ENCODE results near the gene DDA1. TPM values are rescaled to one million over a fixed set of nuclear protein-coding genes. Genes with fewer than 3 reads are reported as not detected.
A peak's percentile ranks its signal among the peaks of the same experiment; 100 is the strongest.

Gene DDA1
- total and polyA plus RNA-seq, 2 of the 13 experiments (the other 11 are each of a cell fraction or from before 2014, with no cell fraction given) = 24.5 to 26.0 TPM

DNA sequence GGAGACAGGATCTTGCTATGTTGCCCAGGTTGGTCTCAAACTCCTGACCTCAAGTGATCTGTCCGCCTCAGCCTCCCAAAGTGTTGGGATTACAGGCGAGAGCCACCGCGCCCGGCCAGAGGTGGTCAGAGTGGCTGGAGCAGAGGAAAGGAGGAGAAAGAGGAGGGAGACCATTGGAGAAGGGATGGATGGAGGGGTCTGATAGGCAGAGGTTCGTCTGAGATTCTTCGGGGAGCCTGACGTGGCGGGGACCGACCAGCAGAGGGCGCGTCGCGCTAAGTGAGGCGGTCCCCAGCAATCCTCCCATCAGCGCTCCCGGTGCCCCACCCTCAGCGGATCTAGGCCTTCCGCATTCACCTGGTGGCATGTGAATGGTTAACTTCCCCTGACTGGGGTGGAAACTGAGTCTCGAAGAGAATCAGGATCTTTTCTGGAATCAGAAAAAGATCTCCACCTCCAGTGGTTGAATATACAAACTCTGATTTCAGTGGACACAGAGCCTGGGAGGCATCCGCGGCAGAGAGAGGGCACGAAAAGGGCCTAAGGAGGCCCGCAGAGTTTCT lies 36.8 kb downstream of the DDA1 start (continued):
- TF ChIP-seq, protein P1, sequence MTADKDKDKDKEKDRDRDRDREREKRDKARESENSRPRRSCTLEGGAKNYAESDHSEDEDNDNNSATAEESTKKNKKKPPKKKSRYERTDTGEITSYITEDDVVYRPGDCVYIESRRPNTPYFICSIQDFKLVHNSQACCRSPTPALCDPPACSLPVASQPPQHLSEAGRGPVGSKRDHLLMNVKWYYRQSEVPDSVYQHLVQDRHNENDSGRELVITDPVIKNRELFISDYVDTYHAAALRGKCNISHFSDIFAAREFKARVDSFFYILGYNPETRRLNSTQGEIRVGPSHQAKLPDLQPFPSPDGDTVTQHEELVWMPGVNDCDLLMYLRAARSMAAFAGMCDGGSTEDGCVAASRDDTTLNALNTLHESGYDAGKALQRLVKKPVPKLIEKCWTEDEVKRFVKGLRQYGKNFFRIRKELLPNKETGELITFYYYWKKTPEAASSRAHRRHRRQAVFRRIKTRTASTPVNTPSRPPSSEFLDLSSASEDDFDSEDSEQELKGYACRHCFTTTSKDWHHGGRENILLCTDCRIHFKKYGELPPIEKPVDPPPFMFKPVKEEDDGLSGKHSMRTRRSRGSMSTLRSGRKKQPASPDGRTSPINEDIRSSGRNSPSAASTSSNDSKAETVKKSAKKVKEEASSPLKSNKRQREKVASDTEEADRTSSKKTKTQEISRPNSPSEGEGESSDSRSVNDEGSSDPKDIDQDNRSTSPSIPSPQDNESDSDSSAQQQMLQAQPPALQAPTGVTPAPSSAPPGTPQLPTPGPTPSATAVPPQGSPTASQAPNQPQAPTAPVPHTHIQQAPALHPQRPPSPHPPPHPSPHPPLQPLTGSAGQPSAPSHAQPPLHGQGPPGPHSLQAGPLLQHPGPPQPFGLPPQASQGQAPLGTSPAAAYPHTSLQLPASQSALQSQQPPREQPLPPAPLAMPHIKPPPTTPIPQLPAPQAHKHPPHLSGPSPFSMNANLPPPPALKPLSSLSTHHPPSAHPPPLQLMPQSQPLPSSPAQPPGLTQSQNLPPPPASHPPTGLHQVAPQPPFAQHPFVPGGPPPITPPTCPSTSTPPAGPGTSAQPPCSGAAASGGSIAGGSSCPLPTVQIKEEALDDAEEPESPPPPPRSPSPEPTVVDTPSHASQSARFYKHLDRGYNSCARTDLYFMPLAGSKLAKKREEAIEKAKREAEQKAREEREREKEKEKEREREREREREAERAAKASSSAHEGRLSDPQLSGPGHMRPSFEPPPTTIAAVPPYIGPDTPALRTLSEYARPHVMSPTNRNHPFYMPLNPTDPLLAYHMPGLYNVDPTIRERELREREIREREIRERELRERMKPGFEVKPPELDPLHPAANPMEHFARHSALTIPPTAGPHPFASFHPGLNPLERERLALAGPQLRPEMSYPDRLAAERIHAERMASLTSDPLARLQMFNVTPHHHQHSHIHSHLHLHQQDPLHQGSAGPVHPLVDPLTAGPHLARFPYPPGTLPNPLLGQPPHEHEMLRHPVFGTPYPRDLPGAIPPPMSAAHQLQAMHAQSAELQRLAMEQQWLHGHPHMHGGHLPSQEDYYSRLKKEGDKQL (CRISPR knock-in tag; IDR thresholded peaks at IDR 0.05; ENCODE audit: low read depth) = no peak
- TF ChIP-seq, protein P2, sequence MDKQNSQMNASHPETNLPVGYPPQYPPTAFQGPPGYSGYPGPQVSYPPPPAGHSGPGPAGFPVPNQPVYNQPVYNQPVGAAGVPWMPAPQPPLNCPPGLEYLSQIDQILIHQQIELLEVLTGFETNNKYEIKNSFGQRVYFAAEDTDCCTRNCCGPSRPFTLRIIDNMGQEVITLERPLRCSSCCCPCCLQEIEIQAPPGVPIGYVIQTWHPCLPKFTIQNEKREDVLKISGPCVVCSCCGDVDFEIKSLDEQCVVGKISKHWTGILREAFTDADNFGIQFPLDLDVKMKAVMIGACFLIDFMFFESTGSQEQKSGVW (CRISPR knock-in tag; IDR thresholded peaks at IDR 0.05; ENCODE audit: borderline replicate concordance) = no peak
- TF ChIP-seq, protein P3, sequence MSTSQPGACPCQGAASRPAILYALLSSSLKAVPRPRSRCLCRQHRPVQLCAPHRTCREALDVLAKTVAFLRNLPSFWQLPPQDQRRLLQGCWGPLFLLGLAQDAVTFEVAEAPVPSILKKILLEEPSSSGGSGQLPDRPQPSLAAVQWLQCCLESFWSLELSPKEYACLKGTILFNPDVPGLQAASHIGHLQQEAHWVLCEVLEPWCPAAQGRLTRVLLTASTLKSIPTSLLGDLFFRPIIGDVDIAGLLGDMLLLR (CRISPR knock-in tag; IDR thresholded peaks at IDR 0.05) = no peak
- TF ChIP-seq TEAD3 (CRISPR knock-in tag; optimal IDR thresholded peaks at IDR 0.05; ENCODE audit: borderline replicate concordance) = peak; percentile 53
- TF ChIP-seq, protein P4, sequence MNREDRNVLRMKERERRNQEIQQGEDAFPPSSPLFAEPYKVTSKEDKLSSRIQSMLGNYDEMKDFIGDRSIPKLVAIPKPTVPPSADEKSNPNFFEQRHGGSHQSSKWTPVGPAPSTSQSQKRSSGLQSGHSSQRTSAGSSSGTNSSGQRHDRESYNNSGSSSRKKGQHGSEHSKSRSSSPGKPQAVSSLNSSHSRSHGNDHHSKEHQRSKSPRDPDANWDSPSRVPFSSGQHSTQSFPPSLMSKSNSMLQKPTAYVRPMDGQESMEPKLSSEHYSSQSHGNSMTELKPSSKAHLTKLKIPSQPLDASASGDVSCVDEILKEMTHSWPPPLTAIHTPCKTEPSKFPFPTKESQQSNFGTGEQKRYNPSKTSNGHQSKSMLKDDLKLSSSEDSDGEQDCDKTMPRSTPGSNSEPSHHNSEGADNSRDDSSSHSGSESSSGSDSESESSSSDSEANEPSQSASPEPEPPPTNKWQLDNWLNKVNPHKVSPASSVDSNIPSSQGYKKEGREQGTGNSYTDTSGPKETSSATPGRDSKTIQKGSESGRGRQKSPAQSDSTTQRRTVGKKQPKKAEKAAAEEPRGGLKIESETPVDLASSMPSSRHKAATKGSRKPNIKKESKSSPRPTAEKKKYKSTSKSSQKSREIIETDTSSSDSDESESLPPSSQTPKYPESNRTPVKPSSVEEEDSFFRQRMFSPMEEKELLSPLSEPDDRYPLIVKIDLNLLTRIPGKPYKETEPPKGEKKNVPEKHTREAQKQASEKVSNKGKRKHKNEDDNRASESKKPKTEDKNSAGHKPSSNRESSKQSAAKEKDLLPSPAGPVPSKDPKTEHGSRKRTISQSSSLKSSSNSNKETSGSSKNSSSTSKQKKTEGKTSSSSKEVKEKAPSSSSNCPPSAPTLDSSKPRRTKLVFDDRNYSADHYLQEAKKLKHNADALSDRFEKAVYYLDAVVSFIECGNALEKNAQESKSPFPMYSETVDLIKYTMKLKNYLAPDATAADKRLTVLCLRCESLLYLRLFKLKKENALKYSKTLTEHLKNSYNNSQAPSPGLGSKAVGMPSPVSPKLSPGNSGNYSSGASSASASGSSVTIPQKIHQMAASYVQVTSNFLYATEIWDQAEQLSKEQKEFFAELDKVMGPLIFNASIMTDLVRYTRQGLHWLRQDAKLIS (CRISPR knock-in tag; IDR thresholded peaks at IDR 0.05) = no peak
- peak; percentile 42; the same call in 1 of the 2 replicates for TF ChIP-seq SAP130 (CRISPR knock-in tag; IDR thresholded peaks at IDR 0.05; ENCODE audit: low read depth)
- TF ChIP-seq DR1 (CRISPR knock-in tag; IDR thresholded peaks at IDR 0.05) = no peak
- no peak for TF ChIP-seq ZMAT3 (CRISPR knock-in tag; conservative IDR thresholded peaks at IDR 0.05)
- no peak for TF ChIP-seq DNMT3B (CRISPR knock-in tag; conservative IDR thresholded peaks at IDR 0.05)
- TF ChIP-seq, protein P5, sequence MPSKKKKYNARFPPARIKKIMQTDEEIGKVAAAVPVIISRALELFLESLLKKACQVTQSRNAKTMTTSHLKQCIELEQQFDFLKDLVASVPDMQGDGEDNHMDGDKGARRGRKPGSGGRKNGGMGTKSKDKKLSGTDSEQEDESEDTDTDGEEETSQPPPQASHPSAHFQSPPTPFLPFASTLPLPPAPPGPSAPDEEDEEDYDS (CRISPR knock-in tag; IDR thresholded peaks at IDR 0.05) = no peak
- no peak for TF ChIP-seq RBM22 (optimal IDR thresholded peaks at IDR 0.05; ENCODE audit: low read length)
- no peak for TF ChIP-seq MTA1 (CRISPR knock-in tag; IDR thresholded peaks at IDR 0.05; ENCODE audit: borderline replicate concordance)
- TF ChIP-seq ZNF792 (CRISPR knock-in tag; IDR thresholded peaks at IDR 0.05) = no peak
- TF ChIP-seq, protein P6, sequence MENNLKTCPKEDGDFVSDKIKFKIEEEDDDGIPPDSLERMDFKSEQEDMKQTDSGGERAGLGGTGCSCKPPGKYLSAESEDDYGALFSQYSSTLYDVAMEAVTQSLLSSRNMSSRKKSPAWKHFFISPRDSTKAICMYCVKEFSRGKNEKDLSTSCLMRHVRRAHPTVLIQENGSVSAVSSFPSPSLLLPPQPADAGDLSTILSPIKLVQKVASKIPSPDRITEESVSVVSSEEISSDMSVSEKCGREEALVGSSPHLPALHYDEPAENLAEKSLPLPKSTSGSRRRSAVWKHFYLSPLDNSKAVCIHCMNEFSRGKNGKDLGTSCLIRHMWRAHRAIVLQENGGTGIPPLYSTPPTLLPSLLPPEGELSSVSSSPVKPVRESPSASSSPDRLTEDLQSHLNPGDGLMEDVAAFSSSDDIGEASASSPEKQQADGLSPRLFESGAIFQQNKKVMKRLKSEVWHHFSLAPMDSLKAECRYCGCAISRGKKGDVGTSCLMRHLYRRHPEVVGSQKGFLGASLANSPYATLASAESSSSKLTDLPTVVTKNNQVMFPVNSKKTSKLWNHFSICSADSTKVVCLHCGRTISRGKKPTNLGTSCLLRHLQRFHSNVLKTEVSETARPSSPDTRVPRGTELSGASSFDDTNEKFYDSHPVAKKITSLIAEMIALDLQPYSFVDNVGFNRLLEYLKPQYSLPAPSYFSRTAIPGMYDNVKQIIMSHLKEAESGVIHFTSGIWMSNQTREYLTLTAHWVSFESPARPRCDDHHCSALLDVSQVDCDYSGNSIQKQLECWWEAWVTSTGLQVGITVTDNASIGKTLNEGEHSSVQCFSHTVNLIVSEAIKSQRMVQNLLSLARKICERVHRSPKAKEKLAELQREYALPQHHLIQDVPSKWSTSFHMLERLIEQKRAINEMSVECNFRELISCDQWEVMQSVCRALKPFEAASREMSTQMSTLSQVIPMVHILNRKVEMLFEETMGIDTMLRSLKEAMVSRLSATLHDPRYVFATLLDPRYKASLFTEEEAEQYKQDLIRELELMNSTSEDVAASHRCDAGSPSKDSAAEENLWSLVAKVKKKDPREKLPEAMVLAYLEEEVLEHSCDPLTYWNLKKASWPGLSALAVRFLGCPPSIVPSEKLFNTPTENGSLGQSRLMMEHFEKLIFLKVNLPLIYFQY (CRISPR knock-in tag; IDR thresholded peaks at IDR 0.05; ENCODE audit: borderline replicate concordance) = no peak
- TF ChIP-seq ZNF737 (CRISPR knock-in tag; IDR thresholded peaks at IDR 0.05; ENCODE audit: borderline replicate concordance) = no peak
